Stimulated activated naive B cell treated with anti-CD40 and anti-IgM and Interleukin-4, amounts not matched to agents 10 μg/mL and 1 μg/mL and 100 μg/mL, for 72 hours (primary cell): ENCODE data around the gene UNC5A.

ENCODE experiments used
- ATAC-seq, 2 donors: fragments of 150-1000 bp; cut with Tn5 transposase; replicated peaks; 2 replicates each; pipeline ENCODE4 v1.10.0; 2021; ENCODE audit warnings: moderate library complexity in 1 of 2
- DNase-seq: peaks from one replicate; pipeline ENCODE4 v3.0.0; 2021
- H3K27ac Mint-ChIP-seq: one replicate; pipeline ENCODE4 v1.8.0; 2022; ENCODE audit warnings: mild to moderate bottlenecking, mixed read lengths
- H3K27me3 Mint-ChIP-seq, 2 donors: one replicate each; pipeline ENCODE4 v1.8.0; 2022; ENCODE audit warnings: mixed read lengths in 2 of 2
- H3K36me3 Mint-ChIP-seq, 2 donors: one replicate each; pipeline ENCODE4 v1.8.0; 2022; ENCODE audit warnings: mixed read lengths in 2 of 2, mild to moderate bottlenecking in 1 of 2
- H3K4me1 Mint-ChIP-seq, 2 donors: one replicate each; pipeline ENCODE4 v1.8.0; 2022; ENCODE audit warnings: mixed read lengths in 2 of 2, mild to moderate bottlenecking in 1 of 2
- H3K4me3 Mint-ChIP-seq, 2 donors: one replicate each; pipeline ENCODE4 v1.8.0; 2022; ENCODE audit warnings: mild to moderate bottlenecking in 2 of 2, mixed read lengths in 2 of 2, moderate library complexity in 1 of 2
- H3K9me3 Mint-ChIP-seq, 2 donors: one replicate each; pipeline ENCODE4 v1.8.0; 2022; ENCODE audit warnings: mixed read lengths in 2 of 2, mild to moderate bottlenecking in 1 of 2

The UNC5A gene

DNA sequence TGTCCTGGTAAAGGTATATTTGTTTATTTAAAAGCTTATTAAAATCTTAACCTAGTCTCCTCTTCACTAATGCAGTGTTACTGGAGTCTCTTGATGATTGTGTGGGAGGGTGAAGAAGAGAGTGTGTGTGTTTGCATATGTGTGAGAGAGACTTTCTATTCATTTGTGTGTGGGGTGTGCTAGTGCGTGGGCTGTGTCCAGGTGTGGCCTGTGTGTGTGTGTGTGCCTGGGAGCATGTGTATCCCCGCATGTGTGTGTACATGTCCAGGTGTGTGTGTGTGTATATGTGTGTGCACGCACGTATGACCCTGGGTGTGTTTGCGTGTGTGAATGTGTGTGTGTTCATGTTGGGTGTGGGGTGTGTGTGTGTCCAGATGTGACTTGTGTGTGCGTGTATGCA is 10.3 kb upstream of the UNC5A start:
- ATAC-seq: no peak

DNA sequence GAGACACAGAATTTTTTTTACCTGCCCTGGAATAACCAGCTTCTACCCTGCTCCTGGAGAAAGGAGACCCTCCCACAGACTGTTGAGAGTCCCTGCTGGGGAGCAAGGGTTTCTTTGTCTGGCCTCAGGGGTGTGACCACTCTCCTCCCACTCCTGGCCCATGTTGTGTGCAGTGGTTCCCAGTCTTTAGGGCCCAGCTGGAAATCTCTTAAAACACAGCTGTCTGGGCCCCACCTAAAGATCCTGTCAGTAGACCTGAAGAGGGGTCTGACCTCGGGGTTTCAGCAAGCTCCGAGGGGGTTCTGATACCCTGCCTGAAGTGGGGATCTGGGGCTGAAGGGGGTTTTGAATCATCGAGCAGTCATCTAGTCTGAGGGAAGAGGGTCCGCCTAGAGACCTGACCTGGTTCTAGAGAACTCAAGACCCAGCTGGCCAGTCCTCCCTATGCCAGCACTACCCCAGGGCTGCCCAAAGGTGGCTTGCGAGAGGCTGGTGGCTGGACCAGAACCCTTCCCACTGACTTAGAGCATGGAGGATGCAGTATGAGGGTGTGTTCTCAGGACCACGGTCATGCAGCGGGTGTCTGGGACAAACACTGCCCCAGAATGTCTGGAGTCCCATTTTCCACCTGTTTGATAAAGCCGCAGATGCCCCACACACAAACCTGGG is 8.1 kb upstream of the UNC5A start:
- Mint-ChIP-seq H3K36me3 (no peaks in the 10 kb centered on the region), H3K4me1 (no peaks in the 10 kb centered on the region), H3K4me3 (no peak overlapping the region), H3K27me3 (peaks cover 31 to 48% of the 10 kb centered on the region in 2 donors), H3K27ac (no peak overlapping the region), H3K9me3 (no peaks in the 10 kb centered on the region)
- no peak for ATAC-seq
- DNase-seq: no peak

More for the DNA sequence above, 10.3 kb upstream of the UNC5A start:
- Mint-ChIP-seq H3K27me3 (peaks cover 35 to 47% of the 10 kb centered on the region in 2 donors), H3K9me3 (no peaks in the 10 kb centered on the region), H3K36me3 (no peaks in the 10 kb centered on the region), H3K27ac (no peak overlapping the region), H3K4me1 (no peaks in the 10 kb centered on the region), H3K4me3 (no peak overlapping the region)
- DNase-seq: no peak

DNA sequence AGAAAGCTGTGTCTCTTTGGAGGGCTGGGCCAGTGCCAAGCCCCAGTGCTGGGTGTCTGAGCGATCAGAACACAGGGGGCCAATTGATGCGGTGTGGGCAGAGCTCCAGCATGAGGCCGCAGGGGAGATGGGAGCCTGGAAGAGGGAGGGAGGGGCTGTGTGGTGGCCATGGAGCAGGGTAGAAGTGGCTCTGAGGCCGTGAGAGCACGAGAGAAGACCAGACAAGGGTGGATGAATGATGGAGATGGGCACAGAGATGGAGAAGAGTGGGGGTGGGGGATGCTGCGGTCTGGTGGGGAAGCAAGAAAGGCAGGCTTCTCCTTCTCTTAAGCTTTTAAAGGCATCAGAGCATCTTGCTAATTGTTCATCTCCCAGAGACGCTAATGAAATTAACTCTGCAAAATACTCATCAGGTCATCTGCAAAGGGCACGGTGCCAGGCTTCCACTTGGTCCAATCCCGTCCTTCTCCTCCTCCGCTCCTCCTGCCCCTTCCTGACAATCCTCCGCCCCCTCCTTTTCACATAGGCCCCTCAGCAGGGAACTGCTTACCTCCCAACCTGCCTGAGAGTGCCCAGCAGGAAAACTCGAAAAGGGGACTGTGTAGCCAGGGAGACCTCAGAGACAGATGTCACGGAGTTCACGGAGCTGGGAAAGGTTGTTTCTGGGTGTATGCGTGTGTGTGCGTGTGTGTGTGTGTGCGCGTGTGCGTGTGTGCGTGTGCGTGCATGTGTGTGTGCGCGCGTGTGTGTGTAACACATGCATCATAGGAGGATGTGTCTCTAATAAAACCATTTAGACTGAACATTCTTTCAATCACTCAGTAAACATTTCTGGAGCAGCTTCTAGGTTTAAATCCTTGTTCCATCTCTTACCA is 7.1 kb upstream of the UNC5A start:
- Mint-ChIP-seq H3K36me3 (no peaks in the 10 kb centered on the region), H3K4me1 (no peaks in the 10 kb centered on the region), H3K9me3 (peaks cover 0 to 2% of the 10 kb centered on the region in 2 donors), H3K27me3 (peaks cover 40 to 52% of the 10 kb centered on the region in 2 donors), H3K27ac (no peak overlapping the region), H3K4me3 (no peak overlapping the region)
- ATAC-seq: no peak
- no peak for DNase-seq

- peaks cover 0 to 2% of the 10 kb centered on the region in 2 donors for H3K4me1 Mint-ChIP-seq
- DNase-seq (no peak), ATAC-seq (no peak)
- H3K36me3 Mint-ChIP-seq: no peaks in the 10 kb centered on the region
- peaks cover 47 to 60% of the 10 kb centered on the region in 2 donors for H3K27me3 Mint-ChIP-seq
- H3K4me3 Mint-ChIP-seq: no peak overlapping the region
- no peak overlapping the region for H3K27ac Mint-ChIP-seq
- H3K9me3 Mint-ChIP-seq: peaks cover 0 to 2% of the 10 kb centered on the region in 2 donors
Measured at GRCh38 chr5:176803943-176804498, 6.3 kb upstream of the UNC5A start.

- Mint-ChIP-seq H3K27me3 (peaks cover 56 to 70% of the 10 kb centered on the region in 2 donors), H3K4me1 (peaks cover 6 to 12% of the 10 kb centered on the region in 2 donors), H3K9me3 (peaks cover 0 to 2% of the 10 kb centered on the region in 2 donors), H3K27ac (no peak overlapping the region), H3K36me3 (no peaks in the 10 kb centered on the region), H3K4me3 (no peak overlapping the region)
- ATAC-seq: no peak
- no peak for DNase-seq
Measured at GRCh38 chr5:176806137-176806536, 4.2 kb upstream of the UNC5A start.

- Mint-ChIP-seq H3K4me1 (peaks cover 21 to 24% of the 10 kb centered on the region in 2 donors), H3K4me3 (peak overlapping the region; percentile 52 to 53), H3K27ac (no peak overlapping the region), H3K9me3 (peaks cover 0 to 2% of the 10 kb centered on the region in 2 donors), H3K36me3 (no peaks in the 10 kb centered on the region), H3K27me3 (peaks cover 71 to 89% of the 10 kb centered on the region in 2 donors)
- ATAC-seq: peak in 1 of 2 donors; percentile 24
- no peak for DNase-seq
Measured at GRCh38 chr5:176809544-176810080, 747 bp upstream of the UNC5A start.

DNA sequence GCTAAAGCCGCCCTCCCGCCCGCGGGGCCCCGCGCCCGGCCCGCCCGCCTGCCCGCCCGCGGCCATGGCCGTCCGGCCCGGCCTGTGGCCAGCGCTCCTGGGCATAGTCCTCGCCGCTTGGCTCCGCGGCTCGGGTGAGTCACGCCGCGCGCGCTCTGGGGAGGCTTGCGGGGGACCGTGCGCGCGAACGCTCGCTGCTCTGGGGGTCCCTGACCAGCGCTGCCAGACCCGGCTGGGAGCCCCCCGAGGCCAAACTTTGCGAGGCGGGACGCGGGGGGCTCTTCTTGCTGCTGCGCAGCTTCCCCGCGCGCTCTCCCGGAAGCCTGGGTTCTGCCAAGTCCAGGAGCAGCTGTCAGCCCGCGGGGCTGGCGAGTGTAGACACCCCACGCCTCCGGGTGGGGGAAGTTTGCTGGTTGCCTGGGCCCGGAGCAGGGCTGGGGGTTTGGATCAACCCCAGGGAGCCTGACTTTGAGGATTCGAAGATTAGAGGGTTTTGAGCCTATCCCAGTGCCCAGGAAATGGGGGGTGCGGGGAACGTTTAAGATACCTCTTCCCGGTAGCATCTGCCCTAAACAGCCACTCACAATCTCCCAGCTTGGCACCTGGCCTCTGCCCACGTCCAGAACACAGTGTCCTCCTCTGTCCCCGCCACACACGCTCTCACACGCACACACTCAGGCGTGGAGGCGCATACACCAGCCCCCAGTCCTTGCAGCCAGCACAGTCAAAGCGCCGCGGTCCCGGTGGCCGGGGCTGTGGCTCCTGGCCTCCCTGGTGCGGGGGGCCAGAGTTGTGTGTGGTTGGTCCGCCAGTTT is 535 bp downstream of the UNC5A start:
- Mint-ChIP-seq H3K36me3 (no peaks in the 10 kb centered on the region), H3K27me3 (peaks cover 80 to 89% of the 10 kb centered on the region in 2 donors), H3K9me3 (peaks cover 0 to 2% of the 10 kb centered on the region in 2 donors), H3K4me1 (peaks cover 21 to 24% of the 10 kb centered on the region in 2 donors), H3K4me3 (peak overlapping the region; percentile 76 to 80), H3K27ac (no peak overlapping the region)
- DNase-seq (no peak), ATAC-seq (no peak)

DNA sequence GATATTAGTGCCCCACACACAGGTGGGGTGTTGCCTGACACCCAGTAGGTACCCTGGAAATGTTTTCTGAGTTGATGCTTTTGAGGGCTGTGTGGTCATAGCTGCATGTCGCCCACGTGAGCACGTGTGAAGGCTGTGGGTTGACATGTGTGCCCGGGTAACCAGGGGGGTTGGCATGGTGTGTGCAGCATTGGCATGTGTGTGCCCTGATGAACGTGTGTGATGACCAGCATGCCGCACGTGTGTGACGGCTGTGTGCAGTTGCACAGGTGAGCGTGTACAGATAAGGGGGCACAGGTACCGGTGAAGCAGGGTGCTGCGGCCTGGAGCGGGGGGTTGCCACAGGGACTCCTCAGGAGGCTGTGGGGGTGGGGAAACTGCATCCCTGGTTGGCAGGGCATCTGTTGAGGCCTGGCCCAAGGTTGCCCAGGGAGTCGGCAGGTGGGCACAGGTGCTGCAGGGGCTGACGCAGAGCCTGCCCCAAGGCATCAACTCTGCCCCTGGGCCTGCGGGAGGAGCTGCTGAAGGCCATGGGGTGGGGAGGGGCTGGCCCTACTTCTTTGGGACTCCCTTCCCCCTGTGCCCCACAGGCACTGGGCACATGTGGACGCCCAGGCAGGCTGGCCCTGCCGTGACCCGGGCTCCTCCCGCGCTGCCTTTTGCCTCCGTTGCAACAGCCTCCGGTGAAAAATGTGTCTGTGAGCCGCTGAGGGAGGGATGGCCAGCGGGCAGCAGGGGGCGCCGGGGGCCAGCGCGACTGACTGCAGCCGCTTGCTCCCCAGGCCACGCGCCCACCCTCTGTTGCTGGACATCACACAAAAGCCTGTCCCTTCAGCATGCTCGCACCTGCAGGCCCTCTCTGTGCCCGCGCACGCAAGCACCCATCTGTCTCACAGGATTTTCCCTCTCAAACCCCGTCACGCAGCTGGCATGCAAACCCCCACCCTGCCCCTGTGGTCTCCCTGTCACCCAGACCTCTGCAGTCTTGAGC is 2.2 kb downstream of the UNC5A start:
- no peak for ATAC-seq
- no peak overlapping the region for H3K27ac Mint-ChIP-seq

GRCh38 chr5:176813587-176814312 is 3.4 kb downstream of the UNC5A start:
- Mint-ChIP-seq H3K9me3 (no peaks in the 10 kb centered on the region), H3K4me1 (peaks cover 30 to 39% of the 10 kb centered on the region in 2 donors), H3K36me3 (no peaks in the 10 kb centered on the region), H3K27me3 (peaks cover 75 to 80% of the 10 kb centered on the region in 2 donors), H3K4me3 (no peak overlapping the region), H3K27ac (no peak overlapping the region)
- DNase-seq: no peak
- no peak for ATAC-seq

More for the DNA sequence above, 2.2 kb downstream of the UNC5A start:
- Mint-ChIP-seq H3K4me1 (peaks cover 26 to 31% of the 10 kb centered on the region in 2 donors), H3K27me3 (peaks cover 78 to 85% of the 10 kb centered on the region in 2 donors), H3K36me3 (no peaks in the 10 kb centered on the region), H3K9me3 (peaks cover 0 to 2% of the 10 kb centered on the region in 2 donors), H3K4me3 (peak overlapping the region in 1 of 2 donors; percentile 39)
- no peak for DNase-seq

DNA sequence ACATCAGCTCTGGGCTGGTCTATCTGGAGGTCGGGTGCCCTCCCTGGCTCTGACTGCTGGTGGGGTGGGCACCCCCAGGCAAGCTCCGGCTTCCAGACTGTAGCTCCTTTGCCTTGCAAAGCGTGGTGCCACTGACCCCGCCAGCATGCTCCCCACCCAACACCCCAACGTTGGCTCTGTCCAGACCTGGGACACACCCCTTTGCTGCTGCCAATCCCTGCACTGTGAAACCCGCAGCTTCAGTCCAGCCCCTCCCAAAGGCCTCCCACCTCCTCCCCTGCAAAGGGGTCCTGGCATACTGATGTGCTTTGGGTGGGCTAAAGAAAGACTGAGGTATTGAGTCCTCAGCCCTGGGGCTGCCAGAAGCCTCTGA is 3.9 kb downstream of the UNC5A start:
- Mint-ChIP-seq H3K27me3 (peaks cover 75 to 80% of the 10 kb centered on the region in 2 donors), H3K36me3 (no peaks in the 10 kb centered on the region), H3K4me1 (peaks cover 29 to 36% of the 10 kb centered on the region in 2 donors), H3K27ac (no peak overlapping the region), H3K9me3 (no peaks in the 10 kb centered on the region), H3K4me3 (no peak overlapping the region)
- DNase-seq (no peak), ATAC-seq (no peak)

DNA sequence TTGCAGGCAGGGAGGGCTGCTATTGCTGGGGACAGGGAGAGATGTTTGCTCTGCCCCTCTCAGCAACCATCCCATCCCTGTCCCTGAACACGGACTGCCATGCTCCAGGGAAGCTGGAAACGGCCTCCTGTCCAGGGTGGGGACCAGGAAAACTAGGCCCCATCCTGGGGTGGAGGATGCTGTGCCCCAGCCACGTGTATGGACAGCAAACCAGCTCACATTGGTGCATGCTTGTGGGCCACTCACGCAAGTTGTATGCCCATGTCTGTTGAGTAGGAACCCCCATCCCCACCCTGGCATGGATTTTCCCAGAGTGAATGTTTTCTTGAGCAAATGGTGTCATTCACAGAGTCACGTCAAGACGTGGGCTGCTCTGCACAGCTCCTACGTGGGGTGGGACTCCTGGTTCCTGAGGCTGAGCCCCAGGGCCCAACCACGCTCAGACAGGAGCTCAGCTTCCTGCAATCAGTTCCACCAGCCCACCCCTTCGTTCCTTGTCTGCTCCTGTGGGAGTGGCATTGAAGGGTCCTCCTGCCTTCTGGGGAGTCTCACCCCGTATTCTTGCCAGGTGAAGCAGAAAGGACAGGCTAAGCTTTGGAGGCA is 4.6 kb downstream of the UNC5A start:
- DNase-seq (no peak), ATAC-seq (no peak)
- no peak overlapping the region for H3K4me3 Mint-ChIP-seq
- peaks cover 26 to 32% of the 10 kb centered on the region in 2 donors for H3K4me1 Mint-ChIP-seq
- no peaks in the 10 kb centered on the region for H3K36me3 Mint-ChIP-seq
- no peak overlapping the region for H3K27ac Mint-ChIP-seq
- no peaks in the 10 kb centered on the region for H3K9me3 Mint-ChIP-seq
- H3K27me3 Mint-ChIP-seq: peaks cover 77 to 82% of the 10 kb centered on the region in 2 donors
